Right atrium auricular region (tissue), 2 donors: ENCODE data around the gene SERP2. TPM values are rescaled to one million over a fixed set of nuclear protein-coding genes. Genes with fewer than 3 reads are reported as not detected.

Experiments
- DNase-seq: peaks from one replicate; pipeline ENCODE4 v3.0.0-alpha.2; 2019; ENCODE audit warnings: low spot score
- H3K27ac ChIP-seq, 2 donors: fragments of 200-600 bp; sonication (generic); 1 replicate in 1 of 2; 2 replicates in 1 of 2; pipeline ENCODE4 v1.5.1; 2016 to 2019
- H3K27me3 ChIP-seq, 2 donors: fragments of 200-600 bp; sonication (generic); one replicate each; pipeline versions ENCODE4 v1.5.1 to v1.6.0; 2017 to 2019
- H3K36me3 ChIP-seq: fragments of 200-600 bp; sonication (generic); one replicate; pipeline ENCODE4 v1.5.1; 2016
- H3K4me1 ChIP-seq, 2 donors: fragments of 200-600 bp; sonication (generic); one replicate each; pipeline versions ENCODE4 v1.5.1 to v1.6.0; 2017 to 2019
- H3K4me3 ChIP-seq, 2 donors: fragments of 200-600 bp; sonication (generic); 1 replicate in 1 of 2; 2 replicates in 1 of 2; pipeline ENCODE4 v1.5.1; 2017 to 2019; ENCODE audit warnings: mild to moderate bottlenecking in 1 of 2, moderate library complexity in 1 of 2
- H3K9me3 ChIP-seq, 2 donors: fragments of 200-600 bp; sonication (generic); one replicate each; pipeline ENCODE4 v1.5.1; 2019
- CTCF ChIP-seq, 2 donors: fragments of 200-600 bp; sonication (generic); IDR thresholded peaks; one replicate each; pipeline ENCODE4 v1.5.1; 2019; ENCODE audit warnings: antibody characterized with exemption in 2 of 2
- total RNA-seq, 2 donors: library from RNA; depleted of rRNA; stranded (reverse); fragments of >200 nt; gene quantifications; one replicate each; pipeline ENCODE4 v1.1.0, GENCODE V29; 2016

Gene SERP2
- total RNA-seq, 2 donors from 2014 or later, result 15.4 to 17.7 TPM

- no peak for TF ChIP-seq CTCF (IDR thresholded peaks at IDR 0.05)
- no peak for DNase-seq
- peaks cover 0 to 7% of the 10 kb centered on the region in 2 donors for H3K4me1 ChIP-seq
- no peak overlapping the region for H3K4me3 ChIP-seq
- no peaks in the 10 kb centered on the region for H3K9me3 ChIP-seq
- H3K27ac ChIP-seq, result no peak overlapping the region
- H3K36me3 ChIP-seq, result no peaks in the 10 kb centered on the region
- no peaks in the 10 kb centered on the region for H3K27me3 ChIP-seq
Measured at GRCh38 chr13:44406617-44407016, 33.0 kb downstream of the SERP2 start.

GRCh38 chr13:44407379-44407778, 33.8 kb downstream of the SERP2 start:
- no peak for DNase-seq
- H3K27ac ChIP-seq, result no peak overlapping the region
- TF ChIP-seq CTCF (IDR thresholded peaks at IDR 0.05), result no peak
- no peaks in the 10 kb centered on the region for H3K36me3 ChIP-seq
- no peak overlapping the region for H3K4me3 ChIP-seq
- H3K9me3 ChIP-seq, result no peaks in the 10 kb centered on the region
- H3K4me1 ChIP-seq, result peaks cover 0 to 7% of the 10 kb centered on the region in 2 donors
- no peaks in the 10 kb centered on the region for H3K27me3 ChIP-seq

- Histone ChIP-seq H3K4me1 (peaks cover 0 to 7% of the 10 kb centered on the region in 2 donors), H3K4me3 (no peak overlapping the region), H3K27ac (no peak overlapping the region), H3K9me3 (no peaks in the 10 kb centered on the region), H3K27me3 (no peaks in the 10 kb centered on the region), H3K36me3 (no peaks in the 10 kb centered on the region)
- no peak for DNase-seq
- no peak for TF ChIP-seq CTCF (IDR thresholded peaks at IDR 0.05)
Measured at GRCh38 chr13:44407891-44408290, 34.3 kb downstream of the SERP2 start.

- no peak for DNase-seq
- TF ChIP-seq CTCF (IDR thresholded peaks at IDR 0.05), result no peak
- H3K27ac ChIP-seq, result no peak overlapping the region
- no peaks in the 10 kb centered on the region for H3K9me3 ChIP-seq
- H3K4me1 ChIP-seq, result no peaks in the 10 kb centered on the region
- no peaks in the 10 kb centered on the region for H3K27me3 ChIP-seq
- H3K36me3 ChIP-seq, result no peaks in the 10 kb centered on the region
- no peak overlapping the region for H3K4me3 ChIP-seq
Measured at GRCh38 chr13:44409595-44409994, 36.0 kb downstream of the SERP2 start.

GRCh38 chr13:44410328-44410859, 36.8 kb downstream of the SERP2 start:
- Histone ChIP-seq H3K4me1 (no peaks in the 10 kb centered on the region), H3K4me3 (no peak overlapping the region), H3K9me3 (no peaks in the 10 kb centered on the region), H3K36me3 (no peaks in the 10 kb centered on the region), H3K27ac (no peak overlapping the region), H3K27me3 (no peaks in the 10 kb centered on the region)
- DNase-seq, result no peak
- no peak for TF ChIP-seq CTCF (IDR thresholded peaks at IDR 0.05)

- no peak for DNase-seq
- TF ChIP-seq CTCF (IDR thresholded peaks at IDR 0.05), result no peak
- Histone ChIP-seq H3K27me3 (no peaks in the 10 kb centered on the region), H3K4me1 (no peaks in the 10 kb centered on the region), H3K27ac (no peak overlapping the region), H3K4me3 (no peak overlapping the region), H3K36me3 (no peaks in the 10 kb centered on the region), H3K9me3 (no peaks in the 10 kb centered on the region)
Measured at GRCh38 chr13:44411841-44412240, 38.2 kb downstream of the SERP2 start.
